ENCODE results near the gene PALM.

DNA sequence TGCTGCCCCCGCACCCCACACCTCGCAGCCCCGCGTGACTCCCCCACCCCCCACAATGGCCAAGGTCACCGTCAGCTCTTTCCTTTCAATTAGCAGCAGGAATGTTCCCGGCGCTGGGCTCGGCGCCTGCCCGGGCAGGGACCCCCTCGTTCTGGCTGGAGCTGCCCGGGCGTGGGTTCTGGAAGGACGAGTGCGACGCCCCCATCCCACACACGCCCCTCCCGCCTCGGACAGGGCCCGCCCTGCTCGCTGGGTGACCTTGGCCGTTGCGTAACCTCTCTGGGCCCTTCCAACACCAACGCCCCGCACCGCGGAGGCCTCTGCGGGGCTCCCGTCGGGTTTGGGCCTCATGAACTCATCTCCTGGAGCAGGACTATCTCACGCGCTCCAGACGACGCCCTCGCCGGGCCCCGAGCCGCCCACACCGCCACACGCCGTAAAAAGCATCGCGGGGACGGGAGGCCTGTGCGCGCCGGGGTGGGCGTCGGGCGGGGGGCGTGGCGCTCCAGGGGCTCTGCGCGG is 10.3 kb downstream of the PALM start:
- TF ChIP-seq RARB (CRISPR knock-in tag; IDR thresholded peaks at IDR 0.05), result no peak
- TF ChIP-seq ARNTL (CRISPR knock-in tag; IDR thresholded peaks at IDR 0.05; ENCODE audit: borderline replicate concordance, low read depth), result no peak
- TF ChIP-seq, protein P1, sequence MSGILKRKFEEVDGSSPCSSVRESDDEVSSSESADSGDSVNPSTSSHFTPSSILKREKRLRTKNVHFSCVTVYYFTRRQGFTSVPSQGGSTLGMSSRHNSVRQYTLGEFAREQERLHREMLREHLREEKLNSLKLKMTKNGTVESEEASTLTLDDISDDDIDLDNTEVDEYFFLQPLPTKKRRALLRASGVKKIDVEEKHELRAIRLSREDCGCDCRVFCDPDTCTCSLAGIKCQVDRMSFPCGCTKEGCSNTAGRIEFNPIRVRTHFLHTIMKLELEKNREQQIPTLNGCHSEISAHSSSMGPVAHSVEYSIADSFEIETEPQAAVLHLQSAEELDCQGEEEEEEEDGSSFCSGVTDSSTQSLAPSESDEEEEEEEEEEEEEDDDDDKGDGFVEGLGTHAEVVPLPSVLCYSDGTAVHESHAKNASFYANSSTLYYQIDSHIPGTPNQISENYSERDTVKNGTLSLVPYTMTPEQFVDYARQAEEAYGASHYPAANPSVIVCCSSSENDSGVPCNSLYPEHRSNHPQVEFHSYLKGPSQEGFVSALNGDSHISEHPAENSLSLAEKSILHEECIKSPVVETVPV (CRISPR knock-in tag; IDR thresholded peaks at IDR 0.05), result no peak
- TF ChIP-seq PPARA (CRISPR knock-in tag; IDR thresholded peaks at IDR 0.05; ENCODE audit: borderline replicate concordance), result no peak
- TF ChIP-seq, protein P2, sequence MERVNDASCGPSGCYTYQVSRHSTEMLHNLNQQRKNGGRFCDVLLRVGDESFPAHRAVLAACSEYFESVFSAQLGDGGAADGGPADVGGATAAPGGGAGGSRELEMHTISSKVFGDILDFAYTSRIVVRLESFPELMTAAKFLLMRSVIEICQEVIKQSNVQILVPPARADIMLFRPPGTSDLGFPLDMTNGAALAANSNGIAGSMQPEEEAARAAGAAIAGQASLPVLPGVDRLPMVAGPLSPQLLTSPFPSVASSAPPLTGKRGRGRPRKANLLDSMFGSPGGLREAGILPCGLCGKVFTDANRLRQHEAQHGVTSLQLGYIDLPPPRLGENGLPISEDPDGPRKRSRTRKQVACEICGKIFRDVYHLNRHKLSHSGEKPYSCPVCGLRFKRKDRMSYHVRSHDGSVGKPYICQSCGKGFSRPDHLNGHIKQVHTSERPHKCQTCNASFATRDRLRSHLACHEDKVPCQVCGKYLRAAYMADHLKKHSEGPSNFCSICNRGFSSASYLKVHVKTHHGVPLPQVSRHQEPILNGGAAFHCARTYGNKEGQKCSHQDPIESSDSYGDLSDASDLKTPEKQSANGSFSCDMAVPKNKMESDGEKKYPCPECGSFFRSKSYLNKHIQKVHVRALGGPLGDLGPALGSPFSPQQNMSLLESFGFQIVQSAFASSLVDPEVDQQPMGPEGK (CRISPR knock-in tag; IDR thresholded peaks at IDR 0.05; ENCODE audit: borderline replicate concordance), result no peak
- TF ChIP-seq CREB5 (CRISPR knock-in tag; IDR thresholded peaks at IDR 0.05; ENCODE audit: low read depth), result no peak
- no peak for TF ChIP-seq TCF4 (CRISPR knock-in tag; IDR thresholded peaks at IDR 0.05; ENCODE audit: borderline replicate concordance)
- TF ChIP-seq ISL1 (CRISPR knock-in tag; IDR thresholded peaks at IDR 0.05), result no peak
- TF ChIP-seq ZFP3 (CRISPR knock-in tag; IDR thresholded peaks at IDR 0.05), result no peak
- TF ChIP-seq ZNF565 (CRISPR knock-in tag; conservative IDR thresholded peaks at IDR 0.05; ENCODE audit: low read depth), result no peak
- no peak for TF ChIP-seq CSDC2 (CRISPR knock-in tag; IDR thresholded peaks at IDR 0.05)
- TF ChIP-seq POU6F1 (CRISPR knock-in tag; IDR thresholded peaks at IDR 0.05; ENCODE audit: borderline replicate concordance, low read depth), result no peak
- no peak for TF ChIP-seq ZFP30 (CRISPR knock-in tag; IDR thresholded peaks at IDR 0.05)
- no peak for TF ChIP-seq ZNF8 (CRISPR knock-in tag; IDR thresholded peaks at IDR 0.05)

Data from SK-N-SH treated with all-trans-retinoic acid at 6 μM for 48 hours (cell line).